IMR-90 (cell line): ENCODE measurements around the gene KCNG3. TPM values are rescaled to one million over a fixed set of nuclear protein-coding genes. Genes with fewer than 3 reads are reported as not detected.

Experiments
- ATAC-seq: fragments of 200-7000 bp; cut with Tn5 transposase; 2 replicates; pipeline ENCODE4 v1.9.1; 2020; ENCODE audit warnings: low read depth, mild to moderate bottlenecking, moderate library complexity
- BruUV-seq: library from RNA; stranded (reverse); fragments of 400-500 nt; replicated peaks from 2 replicates; lab custom pipeline; 2021; lab: Mats Ljungman, UMichigan
- CTCF ChIA-PET: fragments of 300-600 bp; formaldehyde crosslinking; extraction: SDS; loops from one replicate; lab custom pipeline; 2021; ENCODE audit warnings: antibody characterized with exemption; lab: Yijun Ruan, JAX
- POLR2A ChIA-PET: fragments of 300-600 bp; sonication (Branson Sonifier 250); formaldehyde crosslinking; loops from one replicate; lab custom pipeline; 2022; ENCODE audit warnings: antibody characterized with exemption; ENCODE audit not compliant: unreplicated experiment; lab: Charles Lee
- DNase-seq: peaks from one replicate; pipeline ENCODE4 v3.0.0; 2013
- H2AFZ ChIP-seq: replicated peaks from 2 replicates; pipeline ENCODE3; 2013; ENCODE audit warnings: low read length, mild to moderate bottlenecking; ENCODE audit not compliant: poor library complexity
- H2AK5ac ChIP-seq: 2 replicates; pipeline ENCODE4 v1.6.1; 2013; ENCODE audit warnings: low read depth, low read length, inconsistent platforms
- H2AK9ac ChIP-seq: replicated peaks from 2 replicates; pipeline ENCODE3; 2013; ENCODE audit warnings: mild to moderate bottlenecking, low read depth, low read length, moderate library complexity; ENCODE audit not compliant: poor library complexity
- H2BK120ac ChIP-seq: 2 replicates; pipeline ENCODE4 v1.6.1; 2013; ENCODE audit warnings: low read depth, low read length, inconsistent platforms
- H2BK15ac ChIP-seq: 3 replicates; pipeline ENCODE4 v1.6.1; 2013; ENCODE audit warnings: low read depth, low read length, inconsistent platforms
- H2BK20ac ChIP-seq: 2 replicates; pipeline ENCODE4 v1.6.1; 2013; ENCODE audit warnings: low read depth, mild to moderate bottlenecking, inconsistent platforms, low read length, moderate library complexity
- H2BK5ac ChIP-seq: 2 replicates; pipeline ENCODE4 v1.6.1; 2013; ENCODE audit warnings: mild to moderate bottlenecking, low read depth, low read length, inconsistent platforms; ENCODE audit not compliant: poor library complexity, severe bottlenecking
- H3K14ac ChIP-seq: replicated peaks from 2 replicates; pipeline ENCODE4 v1.6.1; 2013; ENCODE audit warnings: low read depth, low read length, inconsistent platforms
- H3K18ac ChIP-seq: 2 replicates; pipeline ENCODE4 v1.6.1; 2013; ENCODE audit warnings: low read depth, low read length, control low read depth
- H3K23ac ChIP-seq: 2 replicates; pipeline ENCODE4 v1.6.1; 2013; ENCODE audit warnings: low read depth, low read length, inconsistent platforms
- H3K27ac ChIP-seq: 2 replicates; pipeline ENCODE4 v1.5.1; 2013; ENCODE audit warnings: mild to moderate bottlenecking, control low read depth, low read length; ENCODE audit not compliant: insufficient read depth
- H3K27me3 ChIP-seq: 2 replicates; pipeline ENCODE4 v1.6.1; 2013; ENCODE audit warnings: low read length; ENCODE audit not compliant: control insufficient read depth, insufficient read depth
- H3K36me3 ChIP-seq: 2 replicates; pipeline ENCODE4 v1.6.1; 2013; ENCODE audit warnings: low read length, mixed read lengths; ENCODE audit not compliant: control insufficient read depth, insufficient read depth
- H3K4ac ChIP-seq: 2 replicates; pipeline ENCODE4 v1.6.1; 2013; ENCODE audit warnings: low read depth, low read length, inconsistent platforms
- H3K4me1 ChIP-seq: 2 replicates; pipeline ENCODE4 v1.6.1; 2013; ENCODE audit warnings: low read length, mixed read lengths; ENCODE audit not compliant: control insufficient read depth, insufficient read depth
- H3K4me2 ChIP-seq: 2 replicates; pipeline ENCODE4 v1.6.1; 2013; ENCODE audit warnings: low read depth, mild to moderate bottlenecking, control low read depth, low read length, moderate library complexity
- H3K4me3 ChIP-seq: 2 replicates; pipeline ENCODE4 v1.5.1; 2013; ENCODE audit warnings: low read depth, mild to moderate bottlenecking, control low read depth, low read length, moderate library complexity; ENCODE audit not compliant: insufficient read depth
- H3K56ac ChIP-seq: 2 replicates; pipeline ENCODE4 v1.6.1; 2013; ENCODE audit warnings: low read length, inconsistent platforms; ENCODE audit not compliant: insufficient read depth; ENCODE audit errors: extremely low read depth
- H3K79me1 ChIP-seq, 2 experiments: 2 replicates each; pipeline ENCODE4 v1.6.1; 2013; ENCODE audit warnings: low read length in 2 of 2, inconsistent platforms in 1 of 2, low read depth in 1 of 2
- H3K9ac ChIP-seq: 2 replicates; pipeline ENCODE4 v1.6.1; 2013; ENCODE audit warnings: low read depth, low read length, control low read depth
- H3K9me1 ChIP-seq: 2 replicates; pipeline ENCODE4 v1.6.1; 2013; ENCODE audit warnings: low read length, inconsistent platforms; ENCODE audit not compliant: insufficient read depth
- H3K9me3 ChIP-seq: 2 replicates; pipeline ENCODE4 v1.6.1; 2013; ENCODE audit warnings: low read length; ENCODE audit not compliant: control insufficient read depth, insufficient read depth
- H4K20me1 ChIP-seq: 2 replicates; pipeline ENCODE4 v1.6.1; 2013; ENCODE audit warnings: low read length, inconsistent platforms; ENCODE audit not compliant: insufficient read depth
- H4K5ac ChIP-seq: 2 replicates; pipeline ENCODE4 v1.6.1; 2013; ENCODE audit warnings: mild to moderate bottlenecking, low read depth, low read length, control low read depth
- H4K8ac ChIP-seq, 2 experiments: 2 replicates each; pipeline ENCODE4 v1.6.1; 2013; ENCODE audit warnings: low read depth in 2 of 2, low read length in 2 of 2, control low read depth in 1 of 2, inconsistent platforms in 1 of 2
- H4K91ac ChIP-seq: 2 replicates; pipeline ENCODE4 v1.6.1; 2013; ENCODE audit warnings: low read depth, low read length, inconsistent platforms; ENCODE audit not compliant: insufficient read depth
- BHLHE40 ChIP-seq: fragments of 150-350 bp; IDR thresholded peaks from 2 replicates; pipeline ENCODE4 v1.6.1; 2016; ENCODE audit warnings: mild to moderate bottlenecking, low read depth, low read length
- CEBPB ChIP-seq: IDR thresholded peaks from 2 replicates; pipeline ENCODE4 v1.6.1; 2012; ENCODE audit warnings: low read depth, low read length, improper control_type of control experiment
- CHD1 ChIP-seq: IDR thresholded peaks from 2 replicates; pipeline ENCODE4 v1.6.1; 2012; ENCODE audit warnings: low read depth, low read length, improper control_type of control experiment
- MAFK ChIP-seq: IDR thresholded peaks from 2 replicates; pipeline ENCODE4 v1.6.1; 2012; ENCODE audit warnings: low read depth, low read length, improper control_type of control experiment
- RAD21 ChIP-seq: IDR thresholded peaks from 2 replicates; pipeline ENCODE4 v1.6.1; 2012; ENCODE audit warnings: low read length, improper control_type of control experiment
- WGBS, 2 experiments: methylation state at CpG; one replicate each; pipeline versions ENCODE4 v1.1.5 to v1.1.7; 2013; ENCODE audit warnings: missing lambda C conversion rate in 2 of 2; ENCODE audit not compliant: insufficient read length in 1 of 2; ENCODE audit errors: extremely low coverage in 2 of 2; 5-methylcytosine and 5-hydroxymethylcytosine counted together
- dilution Hi-C: fragments of 300-500 bp; cut with HindIII; formaldehyde crosslinking; loops from one replicate; pipeline ENCODE4 v1.14.3; 2018; ENCODE audit warnings: low sequenced_read_pairs; ENCODE audit not compliant: unreplicated experiment
- in situ Hi-C: fragments of 300-500 bp; cut with MboI; formaldehyde crosslinking; loops from 3 replicates; pipeline ENCODE4 v1.14.3; 2019; ENCODE audit warnings: low sequenced_read_pairs, inconsistent platforms, mixed read lengths
- intact Hi-C: fragments of 100-400 bp; cut with micrococcal nuclease; formaldehyde crosslinking; loops from 2 replicates; pipeline ENCODE4 v1.10.0; 2022
- polyA plus RNA-seq, 3 experiments: library from polyadenylated mRNA; depleted of rRNA; stranded (reverse); fragments of >200 nt; gene quantifications; 2 replicates each; pipeline ENCODE4 v1.2.3, GENCODE V29; 2012; ENCODE audit warnings: low replicate concordance in 1 of 3
- total RNA-seq: library from RNA; depleted of rRNA; stranded (reverse); fragments of >200 nt; gene quantifications from 2 replicates; pipeline ENCODE4 v1.2.3, GENCODE V29; 2012

The KCNG3 gene
- total and polyA plus RNA-seq, 2 of the 4 experiments (the other 2 are of a cell fraction), result under 0.01 TPM; not detected in 1

DNA sequence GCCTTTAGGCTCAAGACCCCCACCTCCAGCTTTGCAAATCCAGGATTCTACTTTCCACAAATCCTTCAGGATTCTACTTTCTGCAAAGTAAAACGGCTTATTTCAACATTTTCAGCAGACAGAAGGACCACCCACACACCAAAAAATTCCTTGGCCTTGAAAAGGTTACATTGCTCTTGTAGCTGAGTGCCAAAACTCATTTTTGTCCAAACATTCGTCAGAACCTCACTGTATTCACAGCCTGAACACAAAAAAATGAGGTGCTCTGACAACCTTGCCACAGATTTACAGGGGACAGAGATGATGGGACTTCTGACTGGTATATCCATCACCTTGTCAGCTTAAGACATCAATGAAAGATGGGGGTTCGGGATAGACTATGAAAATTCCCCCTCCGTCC is 69.7 kb downstream of the KCNG3 start:
- Histone ChIP-seq H3K79me1 (no peaks in the 10 kb centered on the region), H3K27ac (no peak overlapping the region), H3K4me3 (no peak overlapping the region), H4K20me1 (no peaks in the 10 kb centered on the region), H4K91ac (no peak overlapping the region), H2BK15ac (no peak overlapping the region), H3K18ac (no peak overlapping the region), H2BK120ac (peak overlapping the region; percentile 63), H4K5ac (no peak overlapping the region), H3K14ac (no peak overlapping the region), H3K27me3 (no peaks in the 10 kb centered on the region), H3K9me1 (no peaks in the 10 kb centered on the region), H3K36me3 (no peaks in the 10 kb centered on the region), H2AK5ac (no peak overlapping the region), H3K56ac (no peak overlapping the region), H3K4me2 (peak overlapping the region; percentile 64; the same call in 1 of the 2 replicates), H2AK9ac (no peak overlapping the region), H2BK5ac (no peak overlapping the region), H3K23ac (no peak overlapping the region), H3K9me3 (no peaks in the 10 kb centered on the region), H3K4ac (no peak overlapping the region), H3K9ac (no peak overlapping the region), H2AFZ (no peak overlapping the region), H3K4me1 (peaks cover 11% of the 10 kb centered on the region), H2BK20ac (0 out of 2 replicates have a peak overlapping the region, but pooled peaks have one; percentile 18), H4K8ac (no peak overlapping the region)
- dilution Hi-C loops, result no loop called here
- CTCF ChIA-PET, result no interaction called here
- TF ChIP-seq RAD21 (no peak), BHLHE40 (no peak), MAFK (no peak), CHD1 (no peak), CEBPB (0 out of 2 replicates have a peak, but pooled peaks have one; percentile 7)
- no TSS peak for BruUV-seq
- POLR2A ChIA-PET, result no interaction called here
- intact Hi-C loops, result loop anchor here (5.0 kb wide), 1 partner anchor 62 kb away; the partner anchor contains the start of gene COX7A2L
- in situ Hi-C loops, result no loop called here
- peak; percentile 78 for DNase-seq
- WGBS, 2 experiments, result 13% methylated on average over 1 of the region's 4 CpGs; no CpG with 5 or more reads in 1 of the 2 experiments
- peak; percentile 30 for ATAC-seq
